T-cell (primary cell): Measurements from ENCODE around the gene SLC35G6. TPM values are rescaled to one million over a fixed set of nuclear protein-coding genes. Genes with fewer than 3 reads are reported as not detected.
"Not testable (repeated sequence)": the region's sequence is repeated elsewhere in the genome, so short reads cannot be mapped to it uniquely, and the experiment has no call there.

Experiments
- ATAC-seq, 4 experiments: fragments of 200-7000 bp in 3 of 4; fragments of 150-1000 bp in 1 of 4; cut with Tn5 transposase; replicated peaks in 1 of 4; 1 replicate in 3 of 4; 2 replicates in 1 of 4; pipeline ENCODE4 v1.10.0; 2021; ENCODE audit warnings: moderate library complexity in 3 of 4, mild to moderate bottlenecking in 2 of 4, moderate number of reproducible peaks in 1 of 4
- CTCF ChIA-PET, 2 donors: fragments of 300-600 bp; sonication (Branson Sonifier 250); formaldehyde crosslinking; loops; one replicate each; lab custom pipeline; 2022; ENCODE audit warnings: antibody characterized with exemption in 2 of 2; lab: Charles Lee
- POLR2A ChIA-PET, 2 donors: fragments of 300-600 bp; sonication (Branson Sonifier 250); formaldehyde crosslinking; loops; one replicate each; lab custom pipeline; 2022; ENCODE audit warnings: antibody characterized with exemption in 2 of 2; lab: Charles Lee
- DNase-seq, 35 experiments: peaks; one replicate each; pipeline versions ENCODE4 v3.0.0 to v3.0.0-alpha.2; 2013 to 2023
- H3K27ac ChIP-seq: one replicate; pipeline ENCODE4 v1.5.1; 2013; ENCODE audit warnings: low read length
- H3K27me3 ChIP-seq, 2 experiments: replicated peaks in 1 of 2; 1 replicate in 1 of 2; 2 replicates in 1 of 2; pipeline versions ENCODE4 v1.6.1 to v1.7.0; 2013; ENCODE audit warnings: low read length in 1 of 2, mixed read lengths in 1 of 2; ENCODE audit not compliant: control insufficient read depth in 2 of 2, insufficient read depth in 2 of 2; ENCODE audit errors: extremely low read depth in 1 of 2
- H3K36me3 ChIP-seq, 2 donors: 1 replicate in 1 of 2; 2 replicates in 1 of 2; pipeline versions ENCODE4 v1.6.1 to v1.7.0; 2013; ENCODE audit warnings: low read length in 1 of 2; ENCODE audit not compliant: control insufficient read depth in 2 of 2, insufficient read depth in 1 of 2; ENCODE audit errors: extremely low read depth in 1 of 2
- H3K4me1 ChIP-seq, 2 experiments: 1 replicate in 1 of 2; 2 replicates in 1 of 2; pipeline versions ENCODE4 v1.6.1 to v1.7.0; 2013; ENCODE audit warnings: low read length in 2 of 2, mixed read lengths in 1 of 2; ENCODE audit not compliant: insufficient read depth in 2 of 2, control insufficient read depth in 1 of 2; ENCODE audit errors: extremely low read depth in 1 of 2
- H3K4me3 ChIP-seq, 2 donors: 1 replicate in 1 of 2; 2 replicates in 1 of 2; pipeline versions ENCODE4 v1.5.1 to v1.7.0; 2013; ENCODE audit warnings: mild to moderate bottlenecking in 2 of 2, low read length in 1 of 2, moderate library complexity in 1 of 2; ENCODE audit not compliant: control insufficient read depth in 1 of 2; ENCODE audit errors: extremely low read depth in 1 of 2
- H3K9me3 ChIP-seq: 2 replicates; pipeline ENCODE4 v1.7.0; 2013
- H3K27ac Mint-ChIP-seq, 2 donors: one replicate each; pipeline ENCODE4 v1.8.0; 2020 to 2021; ENCODE audit warnings: mild to moderate bottlenecking in 2 of 2, mixed read lengths in 2 of 2
- H3K27me3 Mint-ChIP-seq, 2 donors: one replicate each; pipeline ENCODE4 v1.8.0; 2021 to 2022; ENCODE audit warnings: mixed read lengths in 2 of 2
- H3K36me3 Mint-ChIP-seq: one replicate; pipeline ENCODE4 v1.8.0; 2021; ENCODE audit warnings: mixed read lengths
- H3K4me1 Mint-ChIP-seq, 3 donors: one replicate each; pipeline ENCODE4 v1.8.0; 2020 to 2022; ENCODE audit warnings: mixed read lengths in 3 of 3, mild to moderate bottlenecking in 1 of 3
- H3K4me3 Mint-ChIP-seq, 3 donors: one replicate each; pipeline ENCODE4 v1.8.0; 2020 to 2022; ENCODE audit warnings: mild to moderate bottlenecking in 3 of 3, mixed read lengths in 3 of 3, moderate library complexity in 3 of 3
- H3K9me3 Mint-ChIP-seq, 3 donors: one replicate each; pipeline ENCODE4 v1.8.0; 2020 to 2022; ENCODE audit warnings: mixed read lengths in 3 of 3
- WGBS: methylation state at CpG from one replicate; pipeline ENCODE4 v1.1.5; 2013; ENCODE audit warnings: missing lambda C conversion rate; ENCODE audit not compliant: insufficient coverage; 5-methylcytosine and 5-hydroxymethylcytosine counted together
- total RNA-seq, 35 experiments: library from RNA in 6 of 35; stranded (reverse) in 6 of 35; fragments of 120-200 nt in 1 of 35; gene quantifications; one replicate each; pipeline versions ENCODE4 v1.2.1 to v1.2.4 and lab custom pipeline; 2013 to 2026

SLC35G6 gene
- not detected for total RNA-seq
- total RNA-seq (2013): not detected
- 0 to 0.15 (median 0) reads per million in 29 experiments for total RNA-seq (lab: John Stamatoyannopoulos, UW)

- peaks cover 73 to 79% (median 75%) of the 10 kb centered on the region in 3 donors for H3K4me1 Mint-ChIP-seq
- not testable (repeated sequence) for ATAC-seq
- POLR2A ChIA-PET: interaction anchor here in 1 of 2 donors (0.6 to 0.7 kb wide), 3 partner anchors 40 to 145 kb away, joined by 3 to 7 read pairs (median 3); partner anchors contain the start of gene ACAP1
Measured at GRCh38 chr17:7481275-7481674, at the start of gene SLC35G6. Gene SLC35G6, plus strand, starts transcription at chr17:7481446. Its CDS starts 71 bp downstream, at chr17:7481517.

GRCh38 chr17:7432296-7432695 lies 49.0 kb upstream of the SLC35G6 start:
- Mint-ChIP-seq H3K27ac (no peak overlapping the region), H3K27me3 (no peaks in the 10 kb centered on the region), H3K9me3 (no peaks in the 10 kb centered on the region), H3K4me1 (peaks cover 14 to 20% (median 17%) of the 10 kb centered on the region in 3 donors), H3K4me3 (no peak overlapping the region), H3K36me3 (no peaks in the 10 kb centered on the region)
- Histone ChIP-seq H3K27ac (no peak overlapping the region), H3K9me3 (no peaks in the 10 kb centered on the region), H3K27me3 (no peaks in the 10 kb centered on the region), H3K36me3 (no peaks in the 10 kb centered on the region), H3K4me1 (peaks cover 0 to 22% of the 10 kb centered on the region in 2 experiments), H3K4me3 (no peak overlapping the region)
- POLR2A ChIA-PET: no interaction called here
- WGBS: 93% methylated on average over 11 of the region's 11 CpGs
- no peak for DNase-seq
- ATAC-seq: no peak
- CTCF ChIA-PET: no interaction called here

More at GRCh38 chr17:7481275-7481674, at the start of gene SLC35G6:
- H3K4me1 ChIP-seq: peaks cover 25 to 76% of the 10 kb centered on the region in 2 experiments
- WGBS: no CpG with 5 or more reads among the region's 4 CpGs
- H3K36me3 Mint-ChIP-seq, H3K36me3 ChIP-seq, DNase-seq, H3K9me3 ChIP-seq, H3K27me3 ChIP-seq, H3K9me3 Mint-ChIP-seq, CTCF ChIA-PET, H3K27me3 Mint-ChIP-seq: not testable (repeated sequence)
- peak within 1 kb of the TSS; percentile 90 for H3K27ac ChIP-seq
- Mint-ChIP-seq H3K4me3 (peak within 1 kb of the TSS; percentile 88 to 92 (median 90)), H3K27ac (peak within 1 kb of the TSS; percentile 100)
- H3K4me3 ChIP-seq: peak within 1 kb of the TSS; percentile 72 to 94

- Histone ChIP-seq H3K36me3 (no peaks in the 10 kb centered on the region), H3K9me3 (no peaks in the 10 kb centered on the region), H3K4me1 (peaks cover 13 to 58% of the 10 kb centered on the region in 2 experiments), H3K4me3 (peak overlapping the region; percentile 78 to 86), H3K27me3 (peaks cover 0 to 35% of the 10 kb centered on the region in 2 experiments), H3K27ac (peak overlapping the region; percentile 83)
- 12% methylated on average over 49 of the region's 49 CpGs for WGBS
- POLR2A ChIA-PET: interaction anchor here in 1 of 2 donors (0.6 to 2.9 kb wide), 7 partner anchors 8 to 251 kb away, joined by 3 to 21 read pairs (median 6); partner anchors contain the start of genes POLR2A, TMEM256 and TP53
- Mint-ChIP-seq H3K27ac (peak overlapping the region; percentile 95 to 96), H3K4me3 (peak overlapping the region; percentile 92 to 96 (median 93)), H3K9me3 (no peaks in the 10 kb centered on the region), H3K36me3 (no peaks in the 10 kb centered on the region), H3K4me1 (peaks cover 41 to 48% (median 44%) of the 10 kb centered on the region in 3 donors), H3K27me3 (peaks cover 12 to 20% of the 10 kb centered on the region in 2 donors)
- ATAC-seq (peak; percentile 44 to 52 (median 48)), DNase-seq (peak in 34 of 35 experiments; percentile 24 to 76 (median 43))
- CTCF ChIA-PET: interaction anchor here (0.5 to 2.9 kb wide), 29 partner anchors 10 to 390 kb away, joined by 3 to 26 read pairs (median 5); partner anchors contain the start of genes GABARAP (in 1 of the 2), SENP3 (in 1 of the 2), TMEM256 (in 1 of the 2) and TP53 (in 1 of the 2)
Measured at GRCh38 chr17:7435676-7436555, 45.3 kb upstream of the SLC35G6 start.

GRCh38 chr17:7436556-7437368 lies 44.5 kb upstream of the SLC35G6 start:
- peaks cover 41 to 48% (median 45%) of the 10 kb centered on the region in 3 donors for H3K4me1 Mint-ChIP-seq
- H3K4me3 Mint-ChIP-seq: peak overlapping the region; percentile 92 to 96 (median 93)
- H3K27me3 ChIP-seq: peaks cover 0 to 43% of the 10 kb centered on the region in 2 experiments
- peaks cover 13 to 58% of the 10 kb centered on the region in 2 experiments for H3K4me1 ChIP-seq
- WGBS: 13% methylated on average over 92 of the region's 92 CpGs
- peak; percentile 62 to 91 (median 77) for DNase-seq
- ChIA-PET POLR2A (interaction anchor here (0.5 to 2.9 kb wide), 4 partner anchors 19 to 250 kb away, joined by 4 to 21 read pairs (median 6); partner anchors contain the start of genes POLR2A (in 1 of the 2) and TP53 (in 1 of the 2)), CTCF (interaction anchor here (0.5 to 2.9 kb wide), 22 partner anchors 9 to 391 kb away, joined by 3 to 26 read pairs (median 5); partner anchors contain the start of genes GABARAP (in 1 of the 2), SOX15 (in 1 of the 2), TMEM256 (in 1 of the 2) and TP53 (in 1 of the 2))
- no peaks in the 10 kb centered on the region for H3K36me3 ChIP-seq
- peak overlapping the region; percentile 83 for H3K27ac ChIP-seq
- H3K9me3 Mint-ChIP-seq: no peaks in the 10 kb centered on the region
- H3K9me3 ChIP-seq: no peaks in the 10 kb centered on the region
- peaks cover 14 to 28% of the 10 kb centered on the region in 2 donors for H3K27me3 Mint-ChIP-seq
- H3K27ac Mint-ChIP-seq: peak overlapping the region; percentile 95 to 96
- H3K4me3 ChIP-seq: peak overlapping the region; percentile 78 to 86
- no peaks in the 10 kb centered on the region for H3K36me3 Mint-ChIP-seq
- ATAC-seq: peak; percentile 66 to 70 (median 68)

- Histone ChIP-seq H3K4me1 (peaks cover 13 to 58% of the 10 kb centered on the region in 2 experiments), H3K27me3 (peaks cover 0 to 49% of the 10 kb centered on the region in 2 experiments), H3K4me3 (peak overlapping the region; percentile 21 to 86), H3K9me3 (no peaks in the 10 kb centered on the region), H3K27ac (no peak overlapping the region), H3K36me3 (no peaks in the 10 kb centered on the region)
- POLR2A ChIA-PET: interaction anchor here in 1 of 2 donors (1.2 to 2.9 kb wide), 2 partner anchors 38 to 48 kb away, joined by 4 to 21 read pairs; partner anchors contain the start of gene POLR2A
- Mint-ChIP-seq H3K4me1 (peaks cover 41 to 48% (median 47%) of the 10 kb centered on the region in 3 donors), H3K36me3 (no peaks in the 10 kb centered on the region), H3K27me3 (peaks cover 20 to 34% of the 10 kb centered on the region in 2 donors), H3K27ac (no peak overlapping the region), H3K9me3 (no peaks in the 10 kb centered on the region), H3K4me3 (peak overlapping the region; percentile 92 to 96 (median 93))
- CTCF ChIA-PET: interaction anchor here (0.9 to 2.9 kb wide), 9 partner anchors 17 to 123 kb away, joined by 3 to 21 read pairs (median 7); partner anchors contain the start of gene TMEM256 (in 1 of the 2)
- ATAC-seq (no peak), DNase-seq (peak in 1 of 35 experiments; percentile 5)
- WGBS: 57% methylated on average over 27 of the region's 31 CpGs
Measured at GRCh38 chr17:7437369-7437863, 43.8 kb upstream of the SLC35G6 start.
